ENCODE results near the gene CDK5. TPM values are rescaled to one million over a fixed set of nuclear protein-coding genes. Genes with fewer than 3 reads are reported as not detected.
A peak's percentile ranks its signal among the peaks of the same experiment; 100 is the strongest.

CDK5 gene
- total and polyA plus RNA-seq, 9 of the 15 experiments (the other 6 are each of a cell fraction or from before 2014, with no cell fraction given): 3.2 to 38.0 (median 27.5) TPM

DNA sequence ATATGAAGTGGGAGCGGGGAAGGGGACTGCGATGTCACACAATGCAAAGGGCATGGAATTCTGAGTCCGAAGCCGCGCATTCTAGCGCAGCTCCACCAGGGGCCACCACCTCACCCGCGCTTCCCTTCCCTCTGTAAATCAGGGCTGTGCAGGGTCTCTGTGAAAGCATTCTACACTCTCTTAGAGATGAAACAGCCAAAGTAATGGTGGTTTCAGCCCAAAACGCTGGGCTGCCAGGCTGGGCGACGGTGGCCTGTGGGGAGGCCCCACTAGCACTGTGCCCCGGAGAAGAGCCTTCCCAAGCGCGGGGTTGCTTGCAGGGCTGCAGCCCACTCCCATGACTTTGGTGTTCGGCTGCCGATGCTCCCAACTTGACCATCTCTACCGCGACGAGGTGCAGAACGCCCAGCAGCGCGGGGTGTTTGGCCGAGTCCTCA is 44.8 kb downstream of the CDK5 start (continued):
- TF ChIP-seq RREB1 (CRISPR knock-in tag; IDR thresholded peaks at IDR 0.05): 0 out of 2 replicates have a peak, but pooled peaks have one; percentile 33
- peak; percentile 43; the same call in 1 of the 2 replicates for TF ChIP-seq TEAD4 (IDR thresholded peaks at IDR 0.05; ENCODE audit: low read length)
- TF ChIP-seq TEAD4 (CRISPR knock-in tag; IDR thresholded peaks at IDR 0.05; ENCODE audit: borderline replicate concordance): no peak
- TF ChIP-seq KLF1 (tag; IDR thresholded peaks at IDR 0.05): no peak
- no peak for TF ChIP-seq THAP12 (CRISPR knock-in tag; IDR thresholded peaks at IDR 0.05)
- TF ChIP-seq MAFK (IDR thresholded peaks at IDR 0.05; ENCODE audit: low read length): 0 out of 2 replicates have a peak, but pooled peaks have one; percentile 7
- TF ChIP-seq CTBP1 (IDR thresholded peaks at IDR 0.05; ENCODE audit: borderline replicate concordance): 0 out of 2 replicates have a peak, but pooled peaks have one; percentile 16
- peak in 1 of 2 experiments; percentile 51; a peak in 2 of 4 replicates for TF ChIP-seq MAZ (CRISPR knock-in tag; conservative IDR thresholded peaks at IDR 0.05 in 1 of 2, IDR thresholded peaks at IDR 0.05 in 1 of 2)
- TF ChIP-seq ZNF133 (CRISPR knock-in tag; IDR thresholded peaks at IDR 0.05): no peak
- peak; percentile 32; the same call in 1 of the 2 replicates for TF ChIP-seq ZBTB7A (IDR thresholded peaks at IDR 0.05; ENCODE audit: borderline replicate concordance, control insufficient read depth, low read depth, low read length)
- no peak for TF ChIP-seq PHF8 (IDR thresholded peaks at IDR 0.05; ENCODE audit: borderline replicate concordance, low read length)

All from K562 (cell line).